Measurements from ENCODE around the gene PAK2.
"Not testable (repeated sequence)": the region's sequence is repeated elsewhere in the genome, so short reads cannot be mapped to it uniquely, and the experiment has no call there.

The PAK2 gene

DNA sequence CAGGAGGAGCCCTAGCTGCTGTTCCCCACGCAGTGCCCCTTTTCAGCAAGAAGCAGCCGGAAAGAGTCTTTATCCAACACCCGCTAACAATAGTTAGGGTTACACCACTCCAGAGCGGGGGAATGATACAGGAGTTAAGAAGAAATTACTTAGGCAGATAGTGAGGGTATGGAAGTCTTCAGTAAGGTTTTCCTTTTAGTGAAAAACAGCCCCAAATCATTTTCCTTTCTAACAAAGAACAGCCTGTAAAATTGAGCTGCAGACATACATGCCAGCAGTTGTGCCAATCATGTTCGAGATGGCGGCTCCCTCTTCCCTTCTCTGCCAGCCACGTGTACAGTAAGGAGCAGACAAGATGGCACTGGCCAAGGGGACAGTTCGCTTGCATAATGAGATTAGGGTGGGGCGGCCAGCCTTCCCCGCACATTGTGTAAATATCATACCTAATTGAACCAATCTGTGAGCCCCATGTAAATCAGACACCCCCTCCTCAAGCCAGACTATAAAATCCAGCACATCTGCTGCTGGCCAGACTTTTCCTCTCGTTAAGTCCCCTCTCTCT, 109.6 kb downstream of the PAK2 start:
- DNase-seq = no peak

- DNase-seq = not testable (repeated sequence)
Measured at GRCh38 chr3:196863000-196863399, 123.3 kb downstream of the PAK2 start.

DNA sequence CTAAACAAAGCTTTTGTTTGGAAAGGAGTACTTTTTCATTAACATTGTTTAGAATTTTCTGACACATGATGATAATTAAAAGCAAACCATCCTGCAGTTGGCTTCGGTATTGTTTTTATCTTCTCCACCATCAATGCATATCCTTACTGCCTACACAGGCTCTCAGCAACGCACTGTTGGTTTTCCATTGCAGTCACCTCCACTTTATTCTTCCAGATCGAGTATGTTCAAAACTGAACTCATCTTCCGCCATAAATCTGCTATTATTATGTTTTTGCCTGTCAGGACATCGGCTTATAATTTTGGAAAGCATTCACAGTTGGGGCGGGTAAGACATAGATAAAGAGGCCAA, 127.5 kb downstream of the PAK2 start:
- no peak for DNase-seq

GRCh38 chr3:196867507-196868296, 128.0 kb downstream of the PAK2 start, which contains the start of gene SENP5:
Gene SENP5 (plus strand): TSS chr3:196867920. CDS start chr3:196885182, 17,262 bp downstream.
- DNase-seq = peak; percentile 86

- DNase-seq = no peak
Measured at GRCh38 chr3:196868297-196868661, 128.6 kb downstream of the PAK2 start.

DNA sequence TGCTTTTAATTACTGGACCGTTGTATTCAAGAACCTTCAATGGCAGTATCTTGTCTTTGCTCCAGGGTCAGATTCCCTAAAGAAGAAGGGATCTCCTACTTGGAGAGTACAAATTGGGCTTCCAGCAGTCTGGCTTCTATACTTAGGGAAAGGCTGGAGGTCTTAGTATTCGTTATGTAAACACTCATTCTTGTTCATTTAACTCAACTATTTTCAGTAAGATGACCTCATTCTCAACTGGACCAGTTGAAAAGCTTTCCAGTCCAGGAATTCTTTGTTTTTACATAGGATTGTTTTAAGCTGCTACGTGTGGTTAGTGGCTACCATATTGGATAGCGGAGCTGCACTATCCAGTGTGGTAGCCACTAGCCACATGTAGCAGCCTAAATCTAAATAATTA, 132.7 kb downstream of the PAK2 start:
- no peak for DNase-seq

DNA sequence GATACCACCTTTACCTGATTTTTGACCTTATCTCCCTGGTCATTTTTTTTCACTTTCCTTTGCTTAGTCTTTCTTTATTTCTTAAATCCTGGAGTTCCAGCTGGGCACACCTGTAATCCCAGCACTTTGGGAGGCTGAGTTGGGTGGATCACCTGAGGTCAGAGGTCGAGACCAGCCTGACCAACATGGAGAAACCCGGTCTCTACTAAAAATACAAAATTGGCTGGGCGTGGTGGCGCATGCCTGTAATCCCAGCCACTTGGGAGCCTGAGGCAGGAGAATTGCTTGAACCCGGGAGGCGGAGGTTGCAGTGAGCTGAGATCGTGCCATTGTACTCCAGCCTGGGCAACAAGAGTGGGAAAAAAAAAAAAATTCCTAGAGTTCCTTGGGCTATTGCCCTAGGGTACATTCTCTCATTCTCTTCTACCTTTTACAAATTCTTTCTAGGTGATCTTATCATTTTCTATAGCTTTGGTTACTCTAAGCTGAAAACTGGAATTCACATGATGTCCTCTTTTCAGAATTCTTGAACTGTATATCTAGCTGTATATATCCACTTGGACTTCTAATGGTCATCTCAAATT, 134.9 kb downstream of the PAK2 start:
- DNase-seq = not testable (repeated sequence)

DNA sequence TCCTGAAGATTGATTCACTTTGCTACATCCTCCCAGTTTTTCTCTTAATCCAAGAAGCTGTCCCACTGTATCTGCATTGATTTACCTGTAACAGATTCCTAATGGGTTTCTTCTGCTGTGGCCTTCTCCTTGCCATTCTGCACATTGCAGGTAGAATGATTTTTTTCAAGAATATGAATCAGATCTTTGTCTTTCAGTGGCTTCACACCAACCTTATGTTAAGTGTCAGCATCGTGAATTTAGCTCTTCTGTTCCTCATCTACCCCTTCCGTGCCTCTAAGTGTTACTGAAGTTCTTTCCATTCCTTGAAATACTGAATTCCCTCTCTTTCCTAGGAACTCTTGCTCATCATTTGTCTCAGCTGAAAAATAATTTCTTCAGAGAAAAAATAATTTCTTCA, 135.6 kb downstream of the PAK2 start:
- no peak for DNase-seq

Measured in activated T-cell treated with anti-CD3 and anti-CD28 coated beads for 4 hours (primary cell).